GM12878 (cell line): Measurements from ENCODE around the gene FXYD3. TPM values are rescaled to one million over a fixed set of nuclear protein-coding genes. Genes with fewer than 3 reads are reported as not detected.

Experiments used
- CHD4 ChIP-seq: fragments of 200-600 bp; sonication (generic); IDR thresholded peaks from 2 replicates; pipeline ENCODE4 v1.6.1; 2016; ENCODE audit warnings: mild to moderate bottlenecking
- E2F4 ChIP-seq: IDR thresholded peaks from 2 replicates; pipeline ENCODE4 v1.6.1; 2012; ENCODE audit warnings: low read depth, low read length, improper control_type of control experiment
- MLLT1 ChIP-seq: fragments of 450-650 bp; IDR thresholded peaks from 2 replicates; pipeline ENCODE4 v1.6.1; 2016; ENCODE audit warnings: mild to moderate bottlenecking
- NR2C2 ChIP-seq: IDR thresholded peaks from 2 replicates; pipeline ENCODE4 v1.6.1; 2011; ENCODE audit warnings: borderline replicate concordance, low read depth; ENCODE audit not compliant: control insufficient read depth, insufficient read length
- PBX3 ChIP-seq: IDR thresholded peaks from 2 replicates; pipeline ENCODE4 v1.6.1; 2011; ENCODE audit warnings: mild to moderate bottlenecking, low read depth, low read length, moderate library complexity; ENCODE audit not compliant: insufficient replicate concordance
- PRDM15 ChIP-seq: fragments of 450-650 bp; formaldehyde crosslinking; IDR thresholded peaks from 2 replicates; pipeline ENCODE4 v1.4.0; 2020; ENCODE audit warnings: mild to moderate bottlenecking, moderate library complexity
- SPI1 ChIP-seq: IDR thresholded peaks from 2 replicates; pipeline ENCODE4 v1.6.1; 2011; ENCODE audit warnings: low read depth, mild to moderate bottlenecking, low read length, moderate library complexity, borderline replicate concordance; ENCODE audit not compliant: insufficient read depth
- ZBTB40 ChIP-seq: fragments of 450-650 bp; IDR thresholded peaks from 2 replicates; pipeline ENCODE4 v1.6.1; 2016; ENCODE audit warnings: mild to moderate bottlenecking, moderate library complexity, borderline replicate concordance
- polyA plus RNA-seq, 11 experiments: library from polyadenylated mRNA; depleted of rRNA in 4 of 11; unstranded in 6 of 11; stranded (reverse) in 5 of 11; fragments of >200 nt; fragmentation: Nextera tagmentation in 4 of 11; fragmentation: Illumina TruSeq in 1 of 11; extraction: Ambion mirVana in 4 of 11; extraction: Trizol in 1 of 11; gene quantifications; 1 replicate in 1 of 11; 2 replicates in 10 of 11; pipeline versions ENCODE4 v1.2.1 to v1.2.3, GENCODE V29; 2011 to 2016; ENCODE audit warnings: inconsistent platforms in 2 of 11, missing spikeins in 2 of 11, low read depth in 1 of 11
- total RNA-seq, 4 experiments: library from RNA; depleted of rRNA in 3 of 4; stranded (reverse); fragments of >200 nt in 3 of 4; fragmentation: Illumina TruSeq in 1 of 4; extraction: Trizol in 1 of 4; gene quantifications; 2 replicates each; pipeline versions ENCODE4 v1.2.1 to v1.2.3, GENCODE V29; 2013 to 2021

FXYD3 gene
- total and polyA plus RNA-seq, 10 of the 15 experiments (the other 5 are each of a cell fraction or from before 2014, with no cell fraction given) = 0.09 to 0.44 TPM; not detected in 8

- TF ChIP-seq CHD4 (no peak), PBX3 (no peak), PRDM15 (no peak), MLLT1 (peak; percentile 77), SPI1 (no peak), E2F4 (no peak), NR2C2 (no peak), ZBTB40 (no peak)
These were observed 8.8 kb downstream of the FXYD3 start (continued) for GRCh38 chr19:35124098-35125060.
